Stimulated activated CD4-positive, alpha-beta T cell treated with anti-CD3 and anti-CD28 coated beads, Interleukin-1b, Interleukin-23, amount 100 ng/mL, for 48 hours (primary cell): ENCODE measurements around the gene GDF15.
A peak's percentile ranks its signal among the peaks of the same experiment; 100 is the strongest.
"Not testable (repeated sequence)": the region's sequence is repeated elsewhere in the genome, so short reads cannot be mapped to it uniquely, and the experiment has no call there.

Source experiments
- DNase-seq: peaks from one replicate; pipeline ENCODE4 v3.0.0-alpha.2; 2020

The GDF15 gene

DNA sequence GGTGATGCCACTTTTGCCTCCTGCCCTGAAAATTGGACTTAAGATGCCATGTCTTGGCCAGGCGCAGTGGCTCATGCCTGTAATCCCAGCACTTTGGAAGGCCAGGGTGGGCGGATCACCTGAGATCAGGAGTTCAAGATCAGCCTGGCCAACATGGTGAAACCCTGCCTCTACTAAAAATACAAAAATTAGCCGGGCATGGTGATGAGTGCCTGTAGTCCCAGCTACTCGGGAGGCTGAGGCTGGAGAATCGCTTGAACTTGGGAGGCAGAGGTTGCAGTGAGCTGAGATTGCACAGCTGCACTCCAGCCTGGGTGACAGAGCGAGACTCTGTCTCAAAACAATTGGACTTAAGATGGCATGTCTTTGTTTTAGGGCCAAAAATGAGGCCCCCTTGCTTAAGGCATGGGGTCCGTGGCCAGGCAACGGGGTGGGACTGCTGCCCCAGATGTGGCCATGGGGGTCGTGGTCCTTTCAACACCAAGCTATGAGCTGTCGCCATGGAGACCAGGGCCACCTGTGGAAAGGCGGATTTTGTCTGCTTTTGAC is 21.6 kb upstream of the GDF15 start:
- not testable (repeated sequence) for DNase-seq

DNA sequence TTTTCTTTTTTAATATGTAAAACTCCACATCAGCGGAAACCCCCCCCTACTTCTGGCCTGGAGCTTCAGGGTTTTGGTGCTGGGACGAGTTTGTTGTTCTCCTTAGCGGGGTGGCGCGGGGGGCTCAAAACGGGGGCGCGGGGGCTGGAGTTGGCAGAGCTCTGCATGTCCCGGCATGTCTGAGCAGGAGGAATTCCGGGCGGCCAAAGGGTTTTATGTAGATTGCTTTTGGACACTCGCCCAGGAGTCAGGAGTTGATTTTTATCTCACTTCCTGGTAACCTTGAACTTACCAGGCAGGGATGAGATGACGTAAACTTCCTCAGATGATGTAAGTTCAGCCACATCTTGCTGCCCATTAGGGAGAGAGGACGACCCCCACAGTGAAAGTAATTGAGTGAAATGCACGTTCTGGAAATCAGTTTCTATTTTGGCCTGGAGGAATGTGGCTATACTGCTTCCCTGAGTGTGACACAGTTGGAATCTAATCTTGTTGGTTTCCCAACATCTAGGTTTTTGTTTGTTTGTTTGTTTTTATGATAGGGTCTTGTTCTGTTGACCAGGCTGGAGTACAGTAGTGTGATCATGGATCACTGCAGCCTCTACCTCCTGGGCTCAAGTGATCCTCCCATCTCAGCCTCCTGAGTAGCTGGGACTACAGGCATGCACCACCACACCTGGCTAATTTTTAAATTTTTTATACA is 21.0 kb upstream of the GDF15 start:
- no peak for DNase-seq

GRCh38 chr19:18366021-18366435 is 19.9 kb upstream of the GDF15 start:
- no peak for DNase-seq

DNA sequence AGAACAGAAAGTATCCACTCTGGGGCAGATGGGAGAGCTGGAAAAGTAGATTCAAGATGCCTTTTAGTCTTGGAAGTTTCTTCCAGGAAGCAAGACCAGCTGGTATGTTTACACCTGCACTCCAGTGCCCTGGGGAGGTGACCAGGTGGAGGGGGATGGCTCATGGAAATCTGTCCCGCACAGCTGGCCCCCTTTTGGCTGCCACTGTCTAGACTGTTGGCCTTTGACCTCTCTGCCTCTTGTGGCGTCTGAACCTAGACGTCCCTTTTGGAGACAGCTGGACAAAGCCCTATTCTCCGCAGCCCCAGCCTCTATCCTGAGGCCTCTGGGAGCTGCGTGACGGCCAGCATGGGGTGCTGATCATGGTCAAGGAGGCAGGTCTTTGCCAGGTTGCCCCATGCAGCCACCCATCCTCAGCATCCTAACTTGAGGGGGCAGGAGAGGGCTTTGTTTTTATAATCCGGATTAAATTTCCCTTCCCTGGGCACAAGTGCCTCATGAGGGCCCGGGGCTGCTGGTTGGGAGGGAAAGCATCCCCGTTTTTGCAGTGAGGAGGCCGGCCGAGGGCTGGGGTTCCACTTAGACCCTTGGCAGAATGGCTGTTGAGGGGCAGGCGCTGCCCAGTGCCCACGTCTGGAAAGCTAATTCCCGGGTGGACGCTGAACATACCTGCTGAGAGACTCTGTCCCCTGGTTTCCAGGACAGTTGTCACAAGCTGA is 17.3 kb upstream of the GDF15 start:
- no peak for DNase-seq

DNA sequence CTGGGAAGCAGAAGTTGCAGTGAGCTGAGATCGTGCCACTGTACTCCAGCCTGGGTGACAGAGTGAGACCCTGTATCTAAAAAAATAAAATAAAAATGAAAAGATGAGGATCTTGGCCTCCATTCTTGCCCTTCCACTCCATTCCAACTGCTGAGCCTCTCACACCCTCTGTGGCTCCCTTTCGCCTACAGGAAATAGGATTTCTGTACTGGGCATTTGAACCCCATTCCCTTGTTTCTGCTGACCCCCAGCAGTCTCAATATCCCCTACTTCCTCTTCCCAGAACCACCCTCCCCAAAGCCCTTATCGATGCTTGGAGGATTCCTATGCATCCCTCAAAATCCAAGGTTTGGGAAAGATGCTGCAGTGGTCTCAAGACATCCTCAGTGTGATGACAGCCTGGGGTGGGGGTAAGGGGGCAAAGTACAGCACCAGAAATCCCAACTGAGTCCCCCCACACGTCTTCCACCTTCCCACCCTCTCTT is 12.5 kb upstream of the GDF15 start:
- no peak for DNase-seq

DNA sequence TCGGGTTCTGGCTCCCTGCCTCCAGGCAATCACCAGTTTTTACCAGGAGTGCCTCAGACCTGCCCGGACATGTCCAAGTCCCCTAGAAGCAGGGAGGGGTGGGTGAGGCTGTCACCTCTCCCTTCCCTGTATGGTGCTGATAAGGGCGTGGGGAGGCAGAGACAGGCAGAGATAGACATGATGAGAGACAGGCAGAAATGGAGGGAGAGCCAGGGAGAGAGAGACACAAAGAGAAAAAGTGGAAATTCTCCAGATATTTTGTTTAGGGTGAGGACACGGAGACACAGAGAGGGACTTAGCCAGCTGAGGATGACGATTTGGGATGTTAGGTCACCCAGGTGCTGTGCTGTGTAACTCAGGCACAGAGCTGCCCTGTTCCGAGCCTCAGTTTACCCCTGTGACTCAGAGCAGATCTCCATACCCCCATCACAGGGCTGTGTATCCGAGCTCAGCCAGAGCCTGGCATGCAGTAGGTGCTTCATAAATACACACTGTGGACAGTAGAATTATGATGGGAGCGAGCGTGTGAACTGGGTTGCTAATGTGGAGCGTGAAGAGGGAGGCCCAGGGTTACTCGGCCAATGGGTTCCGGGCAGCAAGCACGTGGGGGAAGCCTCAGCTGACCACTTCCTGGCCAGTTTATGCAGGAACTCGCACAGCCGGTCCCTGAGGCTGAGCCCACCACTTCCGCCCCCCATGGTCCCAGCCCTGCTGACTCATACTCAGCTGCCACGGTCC is 11.9 kb upstream of the GDF15 start:
- DNase-seq, result peak; percentile 48

DNA sequence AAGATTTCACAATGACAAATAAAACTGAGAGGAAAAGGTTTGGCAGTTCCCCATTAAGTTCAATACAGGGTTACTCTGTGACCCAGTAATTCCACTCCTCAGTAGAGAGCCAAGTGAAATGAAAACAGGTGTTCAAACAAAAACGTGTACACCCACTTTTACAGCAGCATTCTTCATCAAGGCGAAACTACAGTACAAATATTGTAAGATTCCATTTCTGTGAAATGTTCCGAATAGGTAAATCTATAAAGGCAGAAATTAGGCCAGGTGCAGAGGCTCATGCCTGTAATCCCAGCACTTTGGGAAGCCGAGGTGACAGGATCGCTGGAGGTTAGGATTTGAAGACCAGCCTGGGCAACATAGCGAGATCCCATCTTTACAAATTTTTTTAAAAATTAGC is 8.9 kb upstream of the GDF15 start:
- no peak for DNase-seq

DNA sequence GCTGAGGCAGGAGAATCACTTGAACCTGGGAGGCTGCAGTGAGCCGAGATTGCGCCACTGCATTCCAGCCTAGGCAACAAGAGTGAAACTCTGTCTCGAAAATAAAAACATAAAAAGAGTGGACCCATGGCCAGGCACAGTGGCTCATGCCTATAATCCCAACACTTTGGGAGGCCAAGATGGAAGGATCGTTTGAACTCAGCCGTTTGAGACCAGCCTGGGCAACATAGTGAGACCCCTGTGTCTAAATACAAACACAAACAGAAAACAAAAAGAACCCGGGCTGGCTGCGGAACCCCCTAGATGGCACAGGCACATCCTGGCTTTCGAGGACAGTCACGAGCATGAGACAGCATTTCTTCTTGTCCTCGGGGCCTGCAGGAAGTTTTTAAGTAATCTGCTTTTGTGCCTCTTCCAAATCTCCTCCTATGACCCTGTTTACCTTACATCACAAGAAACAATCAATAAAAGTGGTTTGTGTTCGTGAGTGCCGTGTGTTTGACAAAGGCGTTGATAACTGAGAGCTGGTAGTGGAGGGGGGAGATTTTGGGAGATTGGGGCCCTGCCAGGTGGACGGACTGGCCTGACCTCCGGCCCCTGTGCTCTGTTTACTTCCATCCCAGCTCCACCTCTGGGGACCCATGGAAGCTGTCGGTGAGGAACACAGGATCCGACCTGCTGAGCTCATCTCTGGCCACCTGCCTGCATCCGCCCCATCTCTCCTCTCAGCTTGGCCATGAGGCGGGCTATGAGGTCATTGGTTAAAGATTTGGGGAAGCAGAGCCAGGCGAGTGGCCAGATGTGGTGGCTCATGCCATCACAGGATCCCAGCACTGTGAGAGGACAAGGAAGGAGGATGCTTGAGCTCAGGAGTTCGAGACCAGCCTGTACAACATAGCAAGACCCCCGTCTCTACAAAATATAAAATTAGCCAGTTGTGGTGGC is 5.9 kb upstream of the GDF15 start:
- DNase-seq, result no peak

- DNase-seq, result no peak
Observed at GRCh38 chr19:18380843-18381242, 5.1 kb upstream of the GDF15 start.

GRCh38 chr19:18383622-18384021 is 2.3 kb upstream of the GDF15 start:
- DNase-seq, result not testable (repeated sequence)

DNA sequence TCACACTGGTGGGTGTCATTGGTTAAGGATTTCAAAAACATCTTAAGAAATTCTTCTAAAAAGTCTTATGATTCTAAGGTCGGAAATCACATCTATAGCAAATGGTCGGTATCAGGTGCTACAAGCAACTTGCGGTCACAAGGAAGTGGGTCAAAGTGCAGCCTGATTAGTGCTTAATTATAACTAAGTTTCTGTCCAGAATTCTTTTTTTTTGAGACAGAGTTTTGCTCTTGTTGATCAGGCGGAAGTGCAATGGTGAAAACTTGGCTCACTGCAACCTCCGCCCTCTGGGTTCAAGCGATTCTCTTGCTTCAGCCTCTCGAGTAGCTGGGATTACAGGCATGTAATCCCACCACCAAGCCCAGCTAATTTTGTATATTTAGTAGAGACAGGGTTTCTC is 1.2 kb upstream of the GDF15 start:
- no peak for DNase-seq

- DNase-seq, result no peak
Observed at GRCh38 chr19:18385359-18385674, 641 bp upstream of the GDF15 start.

DNA sequence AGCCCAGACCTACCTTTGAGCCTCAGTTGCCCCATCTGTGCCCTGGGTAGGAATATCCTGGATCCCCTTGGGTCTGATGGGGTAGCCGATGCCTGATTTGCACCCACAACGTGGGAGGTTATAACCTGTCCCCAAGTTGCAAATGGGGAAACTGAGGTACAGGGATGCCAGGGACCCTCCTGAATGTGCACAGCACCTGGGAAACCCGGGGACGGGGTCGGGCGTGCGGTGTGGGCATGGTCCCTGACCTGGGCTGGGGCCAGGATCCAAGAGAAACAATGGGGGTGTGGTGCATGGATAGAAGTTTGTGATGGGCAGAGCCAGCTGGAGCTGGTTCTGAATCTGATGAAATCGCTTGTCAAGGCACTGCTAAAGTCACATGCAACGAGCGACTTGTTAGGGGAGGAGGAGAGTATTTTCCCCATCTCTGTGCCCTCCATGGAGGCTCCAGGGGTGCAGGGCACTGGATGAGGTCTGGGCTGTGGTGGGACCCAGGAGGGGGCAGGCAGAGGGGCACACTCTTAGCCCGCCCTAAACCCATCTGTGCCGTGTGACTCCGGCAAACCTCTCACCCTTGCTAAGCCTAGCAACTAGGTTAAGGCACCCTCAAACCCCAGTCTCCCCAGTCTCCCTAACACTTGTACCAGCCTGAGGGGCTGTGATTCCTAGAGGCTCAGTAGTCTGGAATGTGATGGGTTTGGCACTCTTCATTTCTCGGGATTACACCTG is 749 bp downstream of the GDF15 start:
- DNase-seq, result no peak

- DNase-seq, result peak; percentile 75
Observed at GRCh38 chr19:18388100-18388959, 2.4 kb downstream of the GDF15 start.

- DNase-seq, result no peak
Observed at GRCh38 chr19:18388960-18389725, 3.2 kb downstream of the GDF15 start.

- no peak for DNase-seq
Observed at GRCh38 chr19:18389726-18390064, 3.7 kb downstream of the GDF15 start.

- DNase-seq, result no peak
Observed at GRCh38 chr19:18390065-18390907, 4.3 kb downstream of the GDF15 start.

- DNase-seq, result no peak
Observed at GRCh38 chr19:18391509-18392075, 5.6 kb downstream of the GDF15 start.

GRCh38 chr19:18392417-18392816 is 6.5 kb downstream of the GDF15 start:
- DNase-seq, result no peak
